ENCODE measurements around the gene RNASEH1.

DNA sequence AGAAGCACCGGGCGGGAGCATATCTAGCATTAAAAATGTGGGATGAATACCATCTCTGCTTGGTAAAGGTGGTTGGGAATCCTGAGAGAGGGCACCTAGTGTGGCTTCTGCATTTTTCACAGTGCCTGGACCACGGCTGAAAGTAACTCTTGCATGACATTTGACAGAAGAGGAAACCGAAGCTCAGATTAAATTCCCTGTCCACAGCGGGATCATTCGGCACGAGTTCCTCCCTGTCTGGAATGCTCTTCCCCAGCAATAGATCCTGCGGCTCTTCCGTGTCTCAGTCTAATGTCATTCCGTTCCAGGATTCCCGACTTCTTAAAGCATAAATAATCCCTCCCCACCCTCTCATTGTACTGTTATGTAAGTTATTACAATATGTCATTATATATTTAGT, 16.0 kb upstream of the RNASEH1 start:
- TF ChIP-seq ZNF462 (CRISPR knock-in tag; IDR thresholded peaks at IDR 0.05) (no peak), POLR2AphosphoS5 (IDR thresholded peaks at IDR 0.05; ENCODE audit: low read depth) (no peak), CREB1 (CRISPR knock-in tag; IDR thresholded peaks at IDR 0.05; ENCODE audit: low read depth) (no peak), EZH2 (IDR thresholded peaks at IDR 0.05; ENCODE audit: low read depth, unreplicated experiment) (no peak)

Measured in GM23338 (cell line).